Rectal smooth muscle tissue (tissue), 1 donor: ENCODE results near the gene CSNK1D.

Source experiments
- H3K27ac ChIP-seq: one replicate; pipeline ENCODE4 v1.7.0; 2013; ENCODE audit warnings: low read depth, low read length, inconsistent platforms
- H3K27me3 ChIP-seq: one replicate; pipeline ENCODE4 v1.7.0; 2013; ENCODE audit warnings: low read length; ENCODE audit not compliant: control insufficient read depth, insufficient read depth
- H3K36me3 ChIP-seq: one replicate; pipeline ENCODE4 v1.7.0; 2013; ENCODE audit warnings: low read length; ENCODE audit not compliant: control insufficient read depth, insufficient read depth
- H3K4me1 ChIP-seq: one replicate; pipeline ENCODE4 v1.7.0; 2013; ENCODE audit warnings: low read length; ENCODE audit not compliant: control insufficient read depth, insufficient read depth
- H3K4me3 ChIP-seq: one replicate; pipeline ENCODE4 v1.7.0; 2013; ENCODE audit warnings: low read length
- H3K9ac ChIP-seq: one replicate; pipeline ENCODE4 v1.7.0; 2013; ENCODE audit warnings: low read length

Gene CSNK1D

GRCh38 chr17:82239926-82240505, 33.5 kb downstream of the CSNK1D start:
- Histone ChIP-seq H3K36me3 (peaks cover 22% of the 10 kb centered on the region), H3K9ac (no peak overlapping the region), H3K4me1 (peaks cover 54% of the 10 kb centered on the region), H3K27me3 (no peaks in the 10 kb centered on the region), H3K4me3 (no peak overlapping the region), H3K27ac (peak overlapping the region; percentile 91)

GRCh38 chr17:82239401-82239925, 34.0 kb downstream of the CSNK1D start:
- Histone ChIP-seq H3K9ac (no peak overlapping the region), H3K4me1 (peaks cover 54% of the 10 kb centered on the region)

GRCh38 chr17:82238472-82239201, 34.9 kb downstream of the CSNK1D start:
- Histone ChIP-seq H3K9ac (peak overlapping the region; percentile 16), H3K27ac (peak overlapping the region; percentile 81), H3K36me3 (peaks cover 9% of the 10 kb centered on the region), H3K27me3 (no peaks in the 10 kb centered on the region), H3K4me1 (peaks cover 54% of the 10 kb centered on the region), H3K4me3 (peak overlapping the region; percentile 25)

More at GRCh38 chr17:82239401-82239925, 34.0 kb downstream of the CSNK1D start:
- Histone ChIP-seq H3K27me3 (no peaks in the 10 kb centered on the region), H3K27ac (peak overlapping the region; percentile 44), H3K36me3 (peaks cover 17% of the 10 kb centered on the region), H3K4me3 (no peak overlapping the region)

GRCh38 chr17:82237746-82238471, 35.6 kb downstream of the CSNK1D start:
- peaks cover 49% of the 10 kb centered on the region for H3K4me1 ChIP-seq

GRCh38 chr17:82237083-82237745, 36.3 kb downstream of the CSNK1D start:
- H3K9ac ChIP-seq = no peak overlapping the region
- H3K4me3 ChIP-seq = no peak overlapping the region
- H3K36me3 ChIP-seq = peaks cover 3% of the 10 kb centered on the region
- no peaks in the 10 kb centered on the region for H3K27me3 ChIP-seq
- peak overlapping the region; percentile 81 for H3K27ac ChIP-seq
- peaks cover 43% of the 10 kb centered on the region for H3K4me1 ChIP-seq

More at GRCh38 chr17:82237746-82238471, 35.6 kb downstream of the CSNK1D start:
- H3K27me3 ChIP-seq = no peaks in the 10 kb centered on the region
- H3K27ac ChIP-seq = peak overlapping the region; percentile 81
- H3K4me3 ChIP-seq = peak overlapping the region; percentile 25
- H3K36me3 ChIP-seq = peaks cover 3% of the 10 kb centered on the region
- H3K9ac ChIP-seq = peak overlapping the region; percentile 16

- Histone ChIP-seq H3K27me3 (no peaks in the 10 kb centered on the region), H3K27ac (peak overlapping the region; percentile 66), H3K4me1 (peaks cover 37% of the 10 kb centered on the region), H3K9ac (no peak overlapping the region), H3K36me3 (peaks cover 3% of the 10 kb centered on the region), H3K4me3 (no peak overlapping the region)
These were observed 37.1 kb downstream of the CSNK1D start for GRCh38 chr17:82236142-82236971.

- Histone ChIP-seq H3K27me3 (no peaks in the 10 kb centered on the region), H3K4me1 (peaks cover 31% of the 10 kb centered on the region), H3K9ac (no peak overlapping the region), H3K4me3 (no peak overlapping the region), H3K27ac (peak overlapping the region; percentile 66), H3K36me3 (peaks cover 3% of the 10 kb centered on the region)
These were observed 37.7 kb downstream of the CSNK1D start for GRCh38 chr17:82235775-82236141.

GRCh38 chr17:82235056-82235774, 38.3 kb downstream of the CSNK1D start:
- Histone ChIP-seq H3K36me3 (peaks cover 3% of the 10 kb centered on the region), H3K4me3 (no peak overlapping the region), H3K9ac (no peak overlapping the region), H3K27me3 (no peaks in the 10 kb centered on the region), H3K4me1 (peaks cover 31% of the 10 kb centered on the region), H3K27ac (no peak overlapping the region)

GRCh38 chr17:82234211-82235055, 39.1 kb downstream of the CSNK1D start:
- no peaks in the 10 kb centered on the region for H3K27me3 ChIP-seq
- peaks cover 3% of the 10 kb centered on the region for H3K36me3 ChIP-seq
- H3K4me1 ChIP-seq = peaks cover 25% of the 10 kb centered on the region
- H3K4me3 ChIP-seq = no peak overlapping the region
- no peak overlapping the region for H3K27ac ChIP-seq
- no peak overlapping the region for H3K9ac ChIP-seq

GRCh38 chr17:82232876-82233785, 40.4 kb downstream of the CSNK1D start:
- Histone ChIP-seq H3K27ac (no peak overlapping the region), H3K4me1 (peaks cover 14% of the 10 kb centered on the region), H3K27me3 (no peaks in the 10 kb centered on the region), H3K4me3 (no peak overlapping the region), H3K36me3 (peaks cover 3% of the 10 kb centered on the region), H3K9ac (no peak overlapping the region)
